ENCODE measurements around the gene SUSD5. TPM values are rescaled to one million over a fixed set of nuclear protein-coding genes. Genes with fewer than 3 reads are reported as not detected.

Gene SUSD5
- total and polyA plus RNA-seq, 2 of the 13 experiments (the other 11 are each of a cell fraction or from before 2014, with no cell fraction given): not detected

GRCh38 chr3:33103034-33103433, 115.6 kb downstream of the SUSD5 start:
- Histone ChIP-seq H3K36me3 (replicated peaks in 1 of 2; ENCODE audit: control insufficient read depth in 1 of 2, insufficient read depth in 2 of 2, low read length in 2 of 2) (no peaks in the 10 kb centered on the region), H3K9me3 (ENCODE audit: low read length) (no peaks in the 10 kb centered on the region), H2AFZ (ENCODE audit: low read length) (no peak overlapping the region), H3K4me1 (ENCODE audit: insufficient read depth, low read length) (peaks cover 59% of the 10 kb centered on the region), H3K79me2 (ENCODE audit: insufficient read depth, low read length) (no peaks in the 10 kb centered on the region), H3K27ac (ENCODE audit: extremely low read length, insufficient read depth, low read length) (no peak overlapping the region), H3K27me3 (ENCODE audit: control insufficient read depth in 1 of 2, insufficient read depth in 2 of 2, low read length in 2 of 2) (no peaks in the 10 kb centered on the region), H4K20me1 (ENCODE audit: insufficient read depth, low read length) (no peaks in the 10 kb centered on the region), H3K9ac (ENCODE audit: insufficient read depth, low read depth, low read length) (no peak overlapping the region), H3K4me3 (replicated peaks in 1 of 3; ENCODE audit: insufficient read depth in 1 of 3, low read depth in 2 of 3, low read length in 3 of 3) (no peak overlapping the region), H3K4me2 (ENCODE audit: low read depth, low read length) (no peak overlapping the region)
- intact Hi-C loops (cut with micrococcal nuclease; ENCODE audit: unreplicated experiment) (no loop called here), in situ Hi-C loops (cut with HindIII; ENCODE audit: extremely low pct_ligation_motif_present, low pct_unique_long_range_greater_than_20kb) (no loop called here)
- TF ChIP-seq ZNF614 (CRISPR knock-in tag; IDR thresholded peaks at IDR 0.05; ENCODE audit: borderline replicate concordance): no peak
- peak; percentile 93 for TF ChIP-seq ZNF121 (CRISPR knock-in tag; IDR thresholded peaks at IDR 0.05)
- no peak for TF ChIP-seq ZNF816 (CRISPR knock-in tag; IDR thresholded peaks at IDR 0.05; ENCODE audit: borderline replicate concordance)
- POLR2A ChIA-PET: no interaction called here
- 85% methylated on average over 1 of the region's 3 CpGs for WGBS (ENCODE audit: low lambda C conversion rate)
- CTCF ChIA-PET (ENCODE audit: low intra/inter-chr PET ratio, low total read pairs): no interaction called here
- no TSS peak for BruUV-seq (replicated peaks)
- no peak for ATAC-seq
- no peak for FAIRE-seq
- DNase-seq (ENCODE audit: low spot score): no peak

- no peak overlapping the region for H3K9ac ChIP-seq (ENCODE audit: insufficient read depth, low read depth, low read length)
- H2AFZ ChIP-seq (ENCODE audit: low read length): no peak overlapping the region
- peak; percentile 81 for TF ChIP-seq ZMYM3 (CRISPR knock-in tag; IDR thresholded peaks at IDR 0.05)
- no peak for TF ChIP-seq ZNF33B (CRISPR knock-in tag; IDR thresholded peaks at IDR 0.05)
- no peak for TF ChIP-seq ZNF746 (CRISPR knock-in tag; IDR thresholded peaks at IDR 0.05)
- no peak for TF ChIP-seq ATF4 (CRISPR knock-in tag; IDR thresholded peaks at IDR 0.05)
- TF ChIP-seq KDM1A (CRISPR knock-in tag; IDR thresholded peaks at IDR 0.05): peak; percentile 45; the same call in 1 of the 2 replicates
- peak; percentile 96 for TF ChIP-seq ZNF629 (CRISPR knock-in tag; conservative IDR thresholded peaks at IDR 0.05)
- peaks cover 66% of the 10 kb centered on the region for H3K4me1 ChIP-seq (ENCODE audit: insufficient read depth, low read length)
- no peaks in the 10 kb centered on the region; the same call in 1 of the 2 replicates for H4K20me1 ChIP-seq (ENCODE audit: insufficient read depth, low read length)
- WGBS (ENCODE audit: low lambda C conversion rate): 19% methylated on average over 2 of the region's 2 CpGs
- FAIRE-seq (no peak), ATAC-seq (no peak), DNase-seq (ENCODE audit: low spot score) (no peak)
- H3K27me3 ChIP-seq (ENCODE audit: control insufficient read depth in 1 of 2, insufficient read depth in 2 of 2, low read length in 2 of 2): no peaks in the 10 kb centered on the region; a peak in 1 of 5 replicates
- in situ Hi-C loops (cut with HindIII; ENCODE audit: extremely low pct_ligation_motif_present, low pct_unique_long_range_greater_than_20kb) (no loop called here), intact Hi-C loops (cut with micrococcal nuclease; ENCODE audit: unreplicated experiment) (no loop called here)
- peak overlapping the region; percentile 56 for H3K27ac ChIP-seq (ENCODE audit: extremely low read length, insufficient read depth, low read length)
- H3K4me3 ChIP-seq (replicated peaks in 1 of 3; ENCODE audit: insufficient read depth in 1 of 3, low read depth in 2 of 3, low read length in 3 of 3): no peak overlapping the region
- ChIA-PET CTCF (ENCODE audit: low intra/inter-chr PET ratio, low total read pairs) (no interaction called here), POLR2A (interaction anchor here (1.5 kb wide), 1 partner anchor 14 kb away, joined by 3 read pairs; the partner anchor contains the start of gene CRTAP)
- peaks cover 13% of the 10 kb centered on the region for H3K79me2 ChIP-seq (ENCODE audit: insufficient read depth, low read length)
- no peaks in the 10 kb centered on the region for H3K9me3 ChIP-seq (ENCODE audit: low read length)
- no TSS peak for BruUV-seq (replicated peaks)
- no peaks in the 10 kb centered on the region for H3K36me3 ChIP-seq (replicated peaks in 1 of 2; ENCODE audit: control insufficient read depth in 1 of 2, insufficient read depth in 2 of 2, low read length in 2 of 2)
- H3K4me2 ChIP-seq (ENCODE audit: low read depth, low read length): peak overlapping the region; percentile 45; the same call in 1 of the 2 replicates
These were observed 118.4 kb downstream of the SUSD5 start for GRCh38 chr3:33100229-33100628.

Small RNA genes within 50 kb of the gene (small RNA-seq; reads per million reads assigned to genes)
- gene AC123900.1 (ENCODE audit: insufficient read depth in 2 of 3, insufficient read length in 3 of 3, low read depth in 2 of 3, low replicate concordance in 1 of 3): 0 reads per million in 3 experiments
- 0 reads per million in 3 experiments for gene RN7SL296P (ENCODE audit: insufficient read depth in 2 of 3, insufficient read length in 3 of 3, low read depth in 2 of 3, low replicate concordance in 1 of 3)

Other genes with a start within 250 kb of the SUSD5 start
- 33.0 and 67.1 TPM in 2 replicates for gene GLB1, start 121.7 kb downstream of the SUSD5 start, total RNA-seq (2016; rRNA removed; fragmentation: Illumina TruSeq; extraction: Trizol)
- 113 and 128 TPM in 2 replicates for gene GLB1, start 121.7 kb downstream of the SUSD5 start, polyA plus RNA-seq (2011; rRNA removed)
- 4.4 and 5.7 TPM in 2 replicates for gene TMPPE, start 121.7 kb downstream of the SUSD5 start, total RNA-seq (2016; rRNA removed; fragmentation: Illumina TruSeq; extraction: Trizol)
- gene TMPPE, start 121.7 kb downstream of the SUSD5 start, polyA plus RNA-seq (2011; rRNA removed): 1.8 and 1.9 TPM in 2 replicates
- gene CRTAP, start 104.8 kb downstream of the SUSD5 start, total RNA-seq (2016; rRNA removed; fragmentation: Illumina TruSeq; extraction: Trizol): 46.1 and 54.2 TPM in 2 replicates
- 86.2 and 119 TPM in 2 replicates for gene CRTAP, start 104.8 kb downstream of the SUSD5 start, polyA plus RNA-seq (2011; rRNA removed)
- gene FBXL2, start 58.6 kb upstream of the SUSD5 start, total RNA-seq (2016; rRNA removed; fragmentation: Illumina TruSeq; extraction: Trizol): 1.2 and 1.8 TPM in 2 replicates
- 5.0 and 6.9 TPM in 2 replicates for gene FBXL2, start 58.6 kb upstream of the SUSD5 start, polyA plus RNA-seq (2011; rRNA removed)
- gene UBP1, start 221.6 kb upstream of the SUSD5 start, total RNA-seq (2016; rRNA removed; fragmentation: Illumina TruSeq; extraction: Trizol): 48.3 and 56.7 TPM in 2 replicates
- 71.0 and 79.9 TPM in 2 replicates for gene UBP1, start 221.6 kb upstream of the SUSD5 start, polyA plus RNA-seq (2011; rRNA removed)